ENCODE results near the gene PDE4D. TPM values are rescaled to one million over a fixed set of nuclear protein-coding genes. Genes with fewer than 3 reads are reported as not detected.

Gene PDE4D
- total RNA-seq, 1 experiment from 2014 or later, result 3.3 TPM

- DNase-seq (ENCODE audit: low spot score), result no peak
- no peaks in the 10 kb centered on the region for H3K36me3 Mint-ChIP-seq
- CTCF ChIA-PET, result interaction anchor here (0.6 to 1.3 kb wide), 8 partner anchors 13 to 172 kb away, joined by 3 to 9 read pairs (median 4); no protein-coding TSS in a partner anchor
- H3K27ac Mint-ChIP-seq, result no peak overlapping the region
- no peaks in the 10 kb centered on the region for H3K9me3 Mint-ChIP-seq
- no peak for ATAC-seq
- H3K27me3 Mint-ChIP-seq (ENCODE audit: low read depth), result no peaks in the 10 kb centered on the region
- POLR2A ChIA-PET, result interaction anchor here (0.6 to 0.8 kb wide), 2 partner anchors 11 to 250 kb away, joined by 3 read pairs; no protein-coding TSS in a partner anchor
- 0 out of 2 replicates have a peak, but pooled peaks cover 5% of the 10 kb centered on the region for H3K4me1 Mint-ChIP-seq
- TF ChIP-seq AFF4 (CRISPR knock-in tag; IDR thresholded peaks at IDR 0.05; ENCODE audit: borderline replicate concordance), result no peak
- no peak for TF ChIP-seq ZNF317 (CRISPR knock-in tag; IDR thresholded peaks at IDR 0.05; ENCODE audit: borderline replicate concordance, low read depth)
- TF ChIP-seq ZNF671 (CRISPR knock-in tag; IDR thresholded peaks at IDR 0.05), result no peak
- TF ChIP-seq USF1 (CRISPR knock-in tag; IDR thresholded peaks at IDR 0.05), result no peak
- TF ChIP-seq, protein P1, sequence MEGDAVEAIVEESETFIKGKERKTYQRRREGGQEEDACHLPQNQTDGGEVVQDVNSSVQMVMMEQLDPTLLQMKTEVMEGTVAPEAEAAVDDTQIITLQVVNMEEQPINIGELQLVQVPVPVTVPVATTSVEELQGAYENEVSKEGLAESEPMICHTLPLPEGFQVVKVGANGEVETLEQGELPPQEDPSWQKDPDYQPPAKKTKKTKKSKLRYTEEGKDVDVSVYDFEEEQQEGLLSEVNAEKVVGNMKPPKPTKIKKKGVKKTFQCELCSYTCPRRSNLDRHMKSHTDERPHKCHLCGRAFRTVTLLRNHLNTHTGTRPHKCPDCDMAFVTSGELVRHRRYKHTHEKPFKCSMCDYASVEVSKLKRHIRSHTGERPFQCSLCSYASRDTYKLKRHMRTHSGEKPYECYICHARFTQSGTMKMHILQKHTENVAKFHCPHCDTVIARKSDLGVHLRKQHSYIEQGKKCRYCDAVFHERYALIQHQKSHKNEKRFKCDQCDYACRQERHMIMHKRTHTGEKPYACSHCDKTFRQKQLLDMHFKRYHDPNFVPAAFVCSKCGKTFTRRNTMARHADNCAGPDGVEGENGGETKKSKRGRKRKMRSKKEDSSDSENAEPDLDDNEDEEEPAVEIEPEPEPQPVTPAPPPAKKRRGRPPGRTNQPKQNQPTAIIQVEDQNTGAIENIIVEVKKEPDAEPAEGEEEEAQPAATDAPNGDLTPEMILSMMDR (IDR thresholded peaks at IDR 0.05), result no peak
- TF ChIP-seq CREM (CRISPR knock-in tag; IDR thresholded peaks at IDR 0.05), result no peak
- TF ChIP-seq NFE2L1 (CRISPR knock-in tag; IDR thresholded peaks at IDR 0.05), result no peak
- TF ChIP-seq KAT7 (CRISPR knock-in tag; IDR thresholded peaks at IDR 0.05; ENCODE audit: borderline replicate concordance), result no peak
- TF ChIP-seq, protein P2, sequence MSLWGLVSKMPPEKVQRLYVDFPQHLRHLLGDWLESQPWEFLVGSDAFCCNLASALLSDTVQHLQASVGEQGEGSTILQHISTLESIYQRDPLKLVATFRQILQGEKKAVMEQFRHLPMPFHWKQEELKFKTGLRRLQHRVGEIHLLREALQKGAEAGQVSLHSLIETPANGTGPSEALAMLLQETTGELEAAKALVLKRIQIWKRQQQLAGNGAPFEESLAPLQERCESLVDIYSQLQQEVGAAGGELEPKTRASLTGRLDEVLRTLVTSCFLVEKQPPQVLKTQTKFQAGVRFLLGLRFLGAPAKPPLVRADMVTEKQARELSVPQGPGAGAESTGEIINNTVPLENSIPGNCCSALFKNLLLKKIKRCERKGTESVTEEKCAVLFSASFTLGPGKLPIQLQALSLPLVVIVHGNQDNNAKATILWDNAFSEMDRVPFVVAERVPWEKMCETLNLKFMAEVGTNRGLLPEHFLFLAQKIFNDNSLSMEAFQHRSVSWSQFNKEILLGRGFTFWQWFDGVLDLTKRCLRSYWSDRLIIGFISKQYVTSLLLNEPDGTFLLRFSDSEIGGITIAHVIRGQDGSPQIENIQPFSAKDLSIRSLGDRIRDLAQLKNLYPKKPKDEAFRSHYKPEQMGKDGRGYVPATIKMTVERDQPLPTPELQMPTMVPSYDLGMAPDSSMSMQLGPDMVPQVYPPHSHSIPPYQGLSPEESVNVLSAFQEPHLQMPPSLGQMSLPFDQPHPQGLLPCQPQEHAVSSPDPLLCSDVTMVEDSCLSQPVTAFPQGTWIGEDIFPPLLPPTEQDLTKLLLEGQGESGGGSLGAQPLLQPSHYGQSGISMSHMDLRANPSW (CRISPR knock-in tag; conservative IDR thresholded peaks at IDR 0.05; ENCODE audit: low read depth), result no peak
- no peak for TF ChIP-seq TEAD4 (CRISPR knock-in tag; IDR thresholded peaks at IDR 0.05)
- TF ChIP-seq E2F4 (CRISPR knock-in tag; IDR thresholded peaks at IDR 0.05; ENCODE audit: borderline replicate concordance, low read depth), result no peak
- no peak for TF ChIP-seq IRF2 (CRISPR knock-in tag; IDR thresholded peaks at IDR 0.05; ENCODE audit: borderline replicate concordance, low read depth)
- TF ChIP-seq, protein P3, sequence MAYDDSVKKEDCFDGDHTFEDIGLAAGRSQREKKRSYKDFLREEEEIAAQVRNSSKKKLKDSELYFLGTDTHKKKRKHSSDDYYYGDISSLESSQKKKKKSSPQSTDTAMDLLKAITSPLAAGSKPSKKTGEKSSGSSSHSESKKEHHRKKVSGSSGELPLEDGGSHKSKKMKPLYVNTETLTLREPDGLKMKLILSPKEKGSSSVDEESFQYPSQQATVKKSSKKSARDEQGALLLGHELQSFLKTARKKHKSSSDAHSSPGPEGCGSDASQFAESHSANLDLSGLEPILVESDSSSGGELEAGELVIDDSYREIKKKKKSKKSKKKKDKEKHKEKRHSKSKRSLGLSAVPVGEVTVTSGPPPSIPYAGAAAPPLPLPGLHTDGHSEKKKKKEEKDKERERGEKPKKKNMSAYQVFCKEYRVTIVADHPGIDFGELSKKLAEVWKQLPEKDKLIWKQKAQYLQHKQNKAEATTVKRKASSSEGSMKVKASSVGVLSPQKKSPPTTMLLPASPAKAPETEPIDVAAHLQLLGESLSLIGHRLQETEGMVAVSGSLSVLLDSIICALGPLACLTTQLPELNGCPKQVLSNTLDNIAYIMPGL (CRISPR knock-in tag; IDR thresholded peaks at IDR 0.05), result no peak
- TF ChIP-seq, protein P4, sequence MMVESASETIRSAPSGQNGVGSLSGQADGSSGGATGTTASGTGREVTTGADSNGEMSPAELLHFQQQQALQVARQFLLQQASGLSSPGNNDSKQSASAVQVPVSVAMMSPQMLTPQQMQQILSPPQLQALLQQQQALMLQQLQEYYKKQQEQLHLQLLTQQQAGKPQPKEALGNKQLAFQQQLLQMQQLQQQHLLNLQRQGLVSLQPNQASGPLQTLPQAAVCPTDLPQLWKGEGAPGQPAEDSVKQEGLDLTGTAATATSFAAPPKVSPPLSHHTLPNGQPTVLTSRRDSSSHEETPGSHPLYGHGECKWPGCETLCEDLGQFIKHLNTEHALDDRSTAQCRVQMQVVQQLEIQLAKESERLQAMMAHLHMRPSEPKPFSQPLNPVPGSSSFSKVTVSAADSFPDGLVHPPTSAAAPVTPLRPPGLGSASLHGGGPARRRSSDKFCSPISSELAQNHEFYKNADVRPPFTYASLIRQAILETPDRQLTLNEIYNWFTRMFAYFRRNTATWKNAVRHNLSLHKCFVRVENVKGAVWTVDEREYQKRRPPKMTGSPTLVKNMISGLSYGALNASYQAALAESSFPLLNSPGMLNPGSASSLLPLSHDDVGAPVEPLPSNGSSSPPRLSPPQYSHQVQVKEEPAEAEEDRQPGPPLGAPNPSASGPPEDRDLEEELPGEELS (CRISPR knock-in tag; IDR thresholded peaks at IDR 0.05), result no peak
- no peak for TF ChIP-seq ZMAT4 (CRISPR knock-in tag; IDR thresholded peaks at IDR 0.05)
- TF ChIP-seq TCF7 (CRISPR knock-in tag; IDR thresholded peaks at IDR 0.05; ENCODE audit: low read depth), result no peak
- no peak for TF ChIP-seq GTF2I (CRISPR knock-in tag; conservative IDR thresholded peaks at IDR 0.05)
- TF ChIP-seq ERG (CRISPR knock-in tag; IDR thresholded peaks at IDR 0.05), result no peak
- TF ChIP-seq JAZF1 (CRISPR knock-in tag; IDR thresholded peaks at IDR 0.05), result no peak
- TF ChIP-seq, protein P5, sequence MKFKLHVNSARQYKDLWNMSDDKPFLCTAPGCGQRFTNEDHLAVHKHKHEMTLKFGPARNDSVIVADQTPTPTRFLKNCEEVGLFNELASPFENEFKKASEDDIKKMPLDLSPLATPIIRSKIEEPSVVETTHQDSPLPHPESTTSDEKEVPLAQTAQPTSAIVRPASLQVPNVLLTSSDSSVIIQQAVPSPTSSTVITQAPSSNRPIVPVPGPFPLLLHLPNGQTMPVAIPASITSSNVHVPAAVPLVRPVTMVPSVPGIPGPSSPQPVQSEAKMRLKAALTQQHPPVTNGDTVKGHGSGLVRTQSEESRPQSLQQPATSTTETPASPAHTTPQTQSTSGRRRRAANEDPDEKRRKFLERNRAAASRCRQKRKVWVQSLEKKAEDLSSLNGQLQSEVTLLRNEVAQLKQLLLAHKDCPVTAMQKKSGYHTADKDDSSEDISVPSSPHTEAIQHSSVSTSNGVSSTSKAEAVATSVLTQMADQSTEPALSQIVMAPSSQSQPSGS (CRISPR knock-in tag; IDR thresholded peaks at IDR 0.05; ENCODE audit: borderline replicate concordance, low read depth), result no peak
- H3K4me3 Mint-ChIP-seq, result no peak overlapping the region
These were observed 545.3 kb downstream of the PDE4D start for GRCh38 chr5:59348189-59348588.
